K562 (cell line): Measurements from ENCODE around the gene EZH2. TPM values are rescaled to one million over a fixed set of nuclear protein-coding genes. Genes with fewer than 3 reads are reported as not detected.

ENCODE experiments used
- ATAC-seq: fragments of 200-7000 bp; cut with Tn5 transposase; 3 replicates; pipeline ENCODE4 v1.9.1; 2020; ENCODE audit warnings: moderate library complexity
- BruUV-seq: library from RNA; stranded (reverse); fragments of 400-500 nt; replicated peaks from 2 replicates; lab custom pipeline; 2021; lab: Mats Ljungman, UMichigan
- CTCF ChIA-PET: fragments of 300-600 bp; formaldehyde crosslinking; extraction: SDS; loops from one replicate; lab custom pipeline; 2021; ENCODE audit warnings: low intra/inter-chr PET ratio; lab: Yijun Ruan, JAX
- POLR2A ChIA-PET: fragments of 300-600, 350-650 bp; sonication (Branson Sonifier 250); formaldehyde crosslinking; extraction: SDS; loops from one replicate; lab custom pipeline; 2021; ENCODE audit warnings: antibody characterized with exemption, inconsistent platforms; lab: Yijun Ruan, JAX
- DNase-seq, 4 experiments: peaks; one replicate each; pipeline versions ENCODE4 v3.0.0 to v3.0.0-alpha.2; 2011 to 2018; ENCODE audit warnings: low spot score in 3 of 4, mixed read lengths in 3 of 4; ENCODE audit errors: extremely low read depth in 1 of 4
- FAIRE-seq: peaks from 2 replicates; lab custom pipeline; 2011; peaks lifted over from hg19 to GRCh38; lab: Jason Lieb, UNC
- H2AFZ ChIP-seq: 2 replicates; pipeline ENCODE4 v1.6.0; 2011; ENCODE audit warnings: low read depth, low read length, control low read depth, inconsistent platforms
- H3K27ac ChIP-seq: fragments of 200-600 bp; 3 replicates; pipeline ENCODE4 v1.8.0; 2011; ENCODE audit warnings: low read depth, mild to moderate bottlenecking, control low read depth, inconsistent platforms, low read length, moderate library complexity, mixed read lengths; ENCODE audit errors: extremely low read depth
- H3K27me3 ChIP-seq, 2 experiments: fragments of 300-600 bp in 1 of 2; 2 replicates in 1 of 2; 3 replicates in 1 of 2; pipeline versions ENCODE4 v1.6.0 to v1.8.0; 2011; ENCODE audit warnings: inconsistent platforms in 2 of 2, low read length in 2 of 2, mild to moderate bottlenecking in 1 of 2, mixed read lengths in 1 of 2, moderate library complexity in 1 of 2; ENCODE audit not compliant: control insufficient read depth in 2 of 2, insufficient read depth in 2 of 2
- H3K36me3 ChIP-seq: fragments of 300-600 bp; 3 replicates; pipeline ENCODE4 v1.8.0; 2011; ENCODE audit warnings: mild to moderate bottlenecking, low read length, inconsistent platforms; ENCODE audit not compliant: control insufficient read depth, insufficient read depth
- H3K4me1 ChIP-seq, 2 experiments: fragments of 200-600 bp in 1 of 2; replicated peaks in 1 of 2; 2 replicates in 1 of 2; 3 replicates in 1 of 2; pipeline versions ENCODE4 v1.5.1 to v1.8.0; 2011; ENCODE audit warnings: inconsistent platforms in 2 of 2, low read length in 2 of 2, mild to moderate bottlenecking in 1 of 2, mixed read lengths in 1 of 2, moderate library complexity in 1 of 2; ENCODE audit not compliant: control insufficient read depth in 2 of 2, insufficient read depth in 2 of 2
- H3K4me2 ChIP-seq: 2 replicates; pipeline ENCODE4 v1.6.1; 2011; ENCODE audit warnings: low read length, control low read depth, inconsistent platforms, mixed read lengths; ENCODE audit not compliant: insufficient read depth
- H3K4me3 ChIP-seq: fragments of 200-600 bp; sonication (generic), shearing (Covaris generic); 2 replicates; pipeline ENCODE4 v1.5.1; 2016; ENCODE audit warnings: control low read depth, inconsistent platforms
- H3K79me2 ChIP-seq: fragments of 200-600 bp; 3 replicates; pipeline ENCODE4 v1.8.0; 2011; ENCODE audit warnings: low read length, inconsistent platforms; ENCODE audit not compliant: control insufficient read depth, insufficient read depth
- H3K9ac ChIP-seq, 2 experiments: 2 replicates each; pipeline versions ENCODE4 v1.6.0 to v1.6.1; 2011; ENCODE audit warnings: low read depth in 2 of 2, low read length in 2 of 2, control low read depth in 1 of 2, inconsistent platforms in 1 of 2, mild to moderate bottlenecking in 1 of 2, mixed read lengths in 1 of 2; ENCODE audit not compliant: insufficient read depth in 1 of 2
- H3K9me1 ChIP-seq: one replicate; pipeline ENCODE4 v1.6.0; 2011; ENCODE audit warnings: inconsistent platforms, mild to moderate bottlenecking, low read length, moderate library complexity; ENCODE audit not compliant: control insufficient read depth, insufficient read depth
- H3K9me3 ChIP-seq: replicated peaks from 2 replicates; pipeline ENCODE4 v1.5.1; 2011; ENCODE audit warnings: low read depth, low read length, inconsistent platforms; ENCODE audit not compliant: control insufficient read depth, insufficient read depth
- H4K20me1 ChIP-seq: replicated peaks from 2 replicates; pipeline ENCODE4 v1.6.1; 2011; ENCODE audit warnings: low read length, inconsistent platforms, mixed read lengths; ENCODE audit not compliant: control insufficient read depth, insufficient read depth
- ASH1L ChIP-seq: fragments of 450-650 bp; IDR thresholded peaks from 2 replicates; pipeline ENCODE4 v1.6.1; 2018; ENCODE audit warnings: borderline replicate concordance, mild to moderate bottlenecking, low read depth; ENCODE audit not compliant: partially characterized antibody
- ATF3 ChIP-seq, 2 experiments: fragments of 450-650 bp in 1 of 2; sonication (generic) in 1 of 2; formaldehyde crosslinking in 1 of 2; IDR thresholded peaks in 1 of 2; conservative IDR thresholded peaks in 1 of 2; 2 replicates each; pipeline versions ENCODE4 v1.6.1 to v1.8.1; 2016 to 2023; ENCODE audit warnings: mild to moderate bottlenecking in 2 of 2, moderate library complexity in 2 of 2, inconsistent platforms in 1 of 2, missing genetic modification reagents in 1 of 2
- CBFA2T2 ChIP-seq: fragments of 450-650 bp; conservative IDR thresholded peaks from 2 replicates; pipeline ENCODE4 v1.6.1; 2017; ENCODE audit warnings: mild to moderate bottlenecking
- CHCHD3 ChIP-seq: fragments of 250-450 bp; sonication (Bioruptor Pico); IDR thresholded peaks from 2 replicates; pipeline ENCODE4 v2.1.2; 2022; ENCODE audit warnings: mild to moderate bottlenecking
- E2F3 ChIP-seq: fragments of 250-450 bp; sonication (Bioruptor Pico); IDR thresholded peaks from 2 replicates; pipeline ENCODE4 v1.4.0; 2020; ENCODE audit warnings: mild to moderate bottlenecking
- FOXJ2 ChIP-seq: fragments of 200-800 bp; sonication (Bioruptor generic); IDR thresholded peaks from 2 replicates; pipeline ENCODE4 v1.6.1; 2016; ENCODE audit warnings: missing genetic modification characterization, missing compliant biosample characterization
- KDM1A ChIP-seq, 2 experiments: fragments of 450-650 bp; IDR thresholded peaks; 2 replicates each; pipeline ENCODE4 v1.6.1; 2016; ENCODE audit warnings: mild to moderate bottlenecking in 2 of 2
- NBN ChIP-seq: fragments of 450-650 bp; IDR thresholded peaks from 2 replicates; pipeline ENCODE4 v1.6.1; 2016; ENCODE audit warnings: low read depth, mild to moderate bottlenecking
- PBX2 ChIP-seq, 2 experiments: IDR thresholded peaks in 1 of 2; conservative IDR thresholded peaks in 1 of 2; 2 replicates each; pipeline ENCODE4 v1.6.1; 2016; ENCODE audit warnings: low read depth in 2 of 2, mild to moderate bottlenecking in 1 of 2, missing compliant biosample characterization in 1 of 2, missing genetic modification characterization in 1 of 2, moderate library complexity in 1 of 2
- RHOXF2B ChIP-seq: fragments of 250-450 bp; sonication (Bioruptor Pico); conservative IDR thresholded peaks from 2 replicates; pipeline ENCODE4 v1.5.1; 2021
- TAF1 ChIP-seq: IDR thresholded peaks from 2 replicates; pipeline ENCODE4 v1.6.1; 2011; ENCODE audit warnings: mild to moderate bottlenecking, low read length, moderate library complexity; ENCODE audit not compliant: insufficient read depth, control insufficient read depth, severe bottlenecking; ENCODE audit errors: extremely low read depth
- TEAD4 ChIP-seq, 2 experiments: sonication (generic) in 1 of 2; formaldehyde crosslinking in 1 of 2; IDR thresholded peaks; 2 replicates each; pipeline versions ENCODE4 v1.6.1 to v1.8.0; 2012 to 2022; ENCODE audit warnings: borderline replicate concordance in 1 of 2, inconsistent platforms in 1 of 2, low read length in 1 of 2, mild to moderate bottlenecking in 1 of 2, missing genetic modification reagents in 1 of 2
- TFAM ChIP-seq: fragments of 250-450 bp; sonication (Bioruptor Pico); conservative IDR thresholded peaks from 2 replicates; pipeline ENCODE4 v1.5.0; 2021; ENCODE audit warnings: mild to moderate bottlenecking, moderate library complexity
- THRB ChIP-seq: fragments of 450-650 bp; formaldehyde crosslinking; conservative IDR thresholded peaks from 2 replicates; pipeline ENCODE4 v1.4.0; 2022; ENCODE audit warnings: mild to moderate bottlenecking, missing genetic modification characterization
- YY1 ChIP-seq, 3 experiments: IDR thresholded peaks; 2 replicates each; pipeline ENCODE4 v1.6.1; 2011; ENCODE audit warnings: low read length in 2 of 3, mild to moderate bottlenecking in 2 of 3, moderate library complexity in 2 of 3, borderline replicate concordance in 1 of 3, control low read depth in 1 of 3, low read depth in 1 of 3; ENCODE audit not compliant: insufficient read depth in 3 of 3, insufficient replicate concordance in 2 of 3, control insufficient read depth in 1 of 3, insufficient read length in 1 of 3; ENCODE audit errors: extremely low read depth in 1 of 3
- ZNF124 ChIP-seq: sonication (generic); formaldehyde crosslinking; IDR thresholded peaks from 2 replicates; pipeline ENCODE4 v1.8.1; 2022; ENCODE audit warnings: missing genetic modification reagents
- WGBS: fragments of 100-300 bp; shearing (Covaris generic); methylation state at CpG from one replicate; pipeline ENCODE4 v1.1.6; 2016; ENCODE audit warnings: low coverage, mixed read lengths; ENCODE audit not compliant: insufficient coverage; ENCODE audit errors: missing lambda C conversion rate; 5-methylcytosine and 5-hydroxymethylcytosine counted together
- in situ Hi-C: fragments of 300-500 bp; cut with MboI; formaldehyde crosslinking; loops from 4 replicates; pipeline ENCODE4 v1.15.0; 2018; ENCODE audit warnings: inconsistent platforms, mixed read lengths
- intact Hi-C: fragments of 100-400 bp; cut with micrococcal nuclease; formaldehyde crosslinking; loops from 2 replicates; pipeline ENCODE4 v1.14.2; 2022
- polyA plus RNA-seq, 8 experiments: library from polyadenylated mRNA; depleted of rRNA in 4 of 8; stranded (reverse) in 5 of 8; unstranded in 3 of 8; fragments of >200 nt; fragmentation: Nextera tagmentation in 2 of 8; fragmentation: Illumina TruSeq in 1 of 8; extraction: Ambion mirVana in 2 of 8; extraction: Trizol in 1 of 8; gene quantifications; 2 replicates each; pipeline versions ENCODE4 v1.2.1 to v1.2.3, GENCODE V29; 2011 to 2014; ENCODE audit warnings: inconsistent platforms in 1 of 8, missing spikeins in 1 of 8
- total RNA-seq, 7 experiments: library from RNA; depleted of rRNA in 6 of 7; stranded (reverse); fragments of >200 nt in 6 of 7; fragmentation: Illumina TruSeq in 2 of 7; extraction: Trizol in 2 of 7; gene quantifications; 2 replicates each; pipeline versions ENCODE4 v1.2.1 to v1.2.3, GENCODE V29; 2011 to 2021; ENCODE audit warnings: low replicate concordance in 1 of 7

Gene EZH2
- total and polyA plus RNA-seq, 9 of the 15 experiments (the other 6 are each of a cell fraction or from before 2014, with no cell fraction given), result 48.7 to 175 (median 98.6) TPM

DNA sequence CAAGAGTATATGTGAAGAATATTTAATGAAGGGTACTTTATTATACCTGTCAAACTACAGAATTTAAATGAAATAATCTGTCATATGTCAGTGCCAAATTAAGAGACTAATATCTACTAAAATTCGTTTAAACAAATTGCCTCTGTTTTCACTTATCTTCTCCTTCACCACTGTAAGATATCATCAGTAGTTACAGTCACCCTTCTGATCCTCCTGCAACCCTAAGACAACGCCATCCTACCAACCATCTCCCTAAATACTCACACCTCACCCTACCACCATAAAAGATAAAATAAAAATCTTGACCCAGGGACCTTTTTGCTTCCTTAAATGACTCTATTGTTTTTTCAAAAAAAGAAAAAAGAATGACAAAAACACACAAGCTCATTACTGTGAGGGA is 20.8 kb downstream of the EZH2 start:
- Histone ChIP-seq H3K36me3 (peaks cover 8% of the 10 kb centered on the region), H3K27me3 (no peaks in the 10 kb centered on the region), H3K9me3 (no peaks in the 10 kb centered on the region), H3K27ac (peak overlapping the region; percentile 7; the same call in 1 of the 3 replicates), H3K9me1 (no peaks in the 10 kb centered on the region), H4K20me1 (peaks cover 41% of the 10 kb centered on the region), H2AFZ (no peak overlapping the region), H3K4me3 (no peak overlapping the region), H3K9ac (no peak overlapping the region), H3K4me2 (no peak overlapping the region), H3K4me1 (peaks cover 17 to 25% of the 10 kb centered on the region in 2 experiments; a peak in 4 of 5 replicates), H3K79me2 (peaks cover 99% of the 10 kb centered on the region)
- WGBS, result 2% methylated on average over 2 of the region's 2 CpGs
- CTCF ChIA-PET, result no interaction called here
- POLR2A ChIA-PET, result interaction anchor here (0.7 to 1.0 kb wide), 3 partner anchors 8 to 79 kb away, joined by 3 to 4 read pairs (median 4); no protein-coding TSS in a partner anchor
- in situ Hi-C loops (no loop called here), intact Hi-C loops (no loop called here)
- ATAC-seq (peak; percentile 17), FAIRE-seq (no peak), DNase-seq (no peak)
- no TSS peak for BruUV-seq
- TF ChIP-seq CBFA2T2 (no peak; the same call in none of the 2 replicates), CHCHD3 (CRISPR knock-in tag) (no peak), FOXJ2 (tag) (0 out of 2 replicates have a peak, but pooled peaks have one; percentile 30), ATF3 (IDR thresholded peaks at IDR 0.05) (no peak), ATF3 (CRISPR knock-in tag; conservative IDR thresholded peaks at IDR 0.05) (no peak), KDM1A (IDR thresholded peaks at IDR 0.05) (0 out of 4 replicates have a peak, but pooled peaks of 1 of the 2 experiments have one; percentile 32), TEAD4 (IDR thresholded peaks at IDR 0.05; ENCODE audit: low read length) (peak; percentile 30; the same call in 1 of the 2 replicates), TEAD4 (CRISPR knock-in tag; IDR thresholded peaks at IDR 0.05; ENCODE audit: borderline replicate concordance) (no peak), YY1 (IDR thresholded peaks at IDR 0.05; ENCODE audit: borderline replicate concordance in 1 of 3, control insufficient read depth in 1 of 3, extremely low read depth in 1 of 3, insufficient read depth in 3 of 3, insufficient read length in 1 of 3, insufficient replicate concordance in 2 of 3, low read depth in 1 of 3, low read length in 2 of 3) (no peak), TAF1 (no peak), E2F3 (CRISPR knock-in tag) (no peak), NBN (0 out of 2 replicates have a peak, but pooled peaks have one; percentile 20), TFAM (CRISPR knock-in tag) (no peak), ASH1L (no peak), THRB (CRISPR knock-in tag) (no peak), ZNF124 (CRISPR knock-in tag) (no peak), RHOXF2B (no peak), PBX2 (CRISPR knock-in tag; IDR thresholded peaks at IDR 0.05; ENCODE audit: low read depth) (no peak), PBX2 (tag; conservative IDR thresholded peaks at IDR 0.05; ENCODE audit: low read depth) (0 out of 2 replicates have a peak, but pooled peaks have one; percentile 19)
